Activated naive CD4-positive, alpha-beta T cell treated with anti-CD3 and anti-CD28 coated beads, Interleukin-2, amount 50 U/mL, for 72 hours (primary cell): Measurements from ENCODE around the gene ATXN10. TPM values are rescaled to one million over a fixed set of nuclear protein-coding genes. Genes with fewer than 3 reads are reported as not detected.
"Not testable (repeated sequence)": the region's sequence is repeated elsewhere in the genome, so short reads cannot be mapped to it uniquely, and the experiment has no call there.

Source experiments
- ATAC-seq, 2 donors: fragments of 150-1000 bp; cut with Tn5 transposase; 2 replicates each; pipeline ENCODE4 v1.10.0; 2021; ENCODE audit warnings: mild to moderate bottlenecking in 2 of 2, moderate library complexity in 2 of 2
- DNase-seq, 2 donors: peaks; one replicate each; pipeline ENCODE4 v3.0.0; 2021 to 2022; ENCODE audit warnings: low spot score in 2 of 2
- H3K27ac Mint-ChIP-seq, 2 donors: one replicate each; pipeline ENCODE4 v1.8.0; 2022; ENCODE audit warnings: mild to moderate bottlenecking in 2 of 2, mixed read lengths in 2 of 2
- H3K36me3 Mint-ChIP-seq, 2 donors: one replicate each; pipeline ENCODE4 v1.8.0; 2022; ENCODE audit warnings: mixed read lengths in 2 of 2
- H3K9me3 Mint-ChIP-seq, 2 donors: one replicate each; pipeline ENCODE4 v1.8.0; 2022; ENCODE audit warnings: mixed read lengths in 2 of 2
- total RNA-seq, 2 donors: library from RNA; stranded (reverse); gene quantifications; one replicate each; pipeline ENCODE4 v1.2.3, GENCODE V29; 2022

ATXN10 gene
- total RNA-seq, 2 donors from 2014 or later, result 60.1 to 90.7 TPM

- no peak overlapping the region for H3K27ac Mint-ChIP-seq
- DNase-seq (no peak), ATAC-seq (no peak)
- peaks cover 4 to 11% of the 10 kb centered on the region in 2 donors for H3K36me3 Mint-ChIP-seq
- no peaks in the 10 kb centered on the region for H3K9me3 Mint-ChIP-seq
Measured at GRCh38 chr22:45686004-45686403, 14.4 kb downstream of the ATXN10 start.

- no peak for ATAC-seq
- Mint-ChIP-seq H3K9me3 (no peaks in the 10 kb centered on the region), H3K36me3 (peaks cover 4 to 15% of the 10 kb centered on the region in 2 donors), H3K27ac (no peak overlapping the region)
- no peak for DNase-seq
Measured at GRCh38 chr22:45686836-45687235, 15.2 kb downstream of the ATXN10 start.

GRCh38 chr22:45688600-45689080, 17.0 kb downstream of the ATXN10 start:
- ATAC-seq (no peak), DNase-seq (no peak)
- Mint-ChIP-seq H3K36me3 (peaks cover 9 to 15% of the 10 kb centered on the region in 2 donors), H3K27ac (no peak overlapping the region), H3K9me3 (no peaks in the 10 kb centered on the region)

GRCh38 chr22:45689211-45689610, 17.6 kb downstream of the ATXN10 start:
- Mint-ChIP-seq H3K36me3 (peaks cover 9 to 15% of the 10 kb centered on the region in 2 donors), H3K9me3 (no peaks in the 10 kb centered on the region), H3K27ac (no peak overlapping the region)
- DNase-seq (no peak), ATAC-seq (no peak)

GRCh38 chr22:45690008-45690407, 18.4 kb downstream of the ATXN10 start:
- H3K9me3 Mint-ChIP-seq, result no peaks in the 10 kb centered on the region
- peaks cover 9 to 15% of the 10 kb centered on the region in 2 donors for H3K36me3 Mint-ChIP-seq
- DNase-seq, result no peak
- peak overlapping the region in 1 of 2 donors; percentile 44 for H3K27ac Mint-ChIP-seq
- ATAC-seq, result no peak

GRCh38 chr22:45692549-45692948, 20.9 kb downstream of the ATXN10 start:
- Mint-ChIP-seq H3K9me3 (no peaks in the 10 kb centered on the region), H3K27ac (no peak overlapping the region), H3K36me3 (peaks cover 9 to 15% of the 10 kb centered on the region in 2 donors)
- ATAC-seq, result no peak
- DNase-seq, result no peak

- DNase-seq (no peak), ATAC-seq (no peak)
- Mint-ChIP-seq H3K36me3 (peaks cover 9 to 15% of the 10 kb centered on the region in 2 donors), H3K27ac (no peak overlapping the region), H3K9me3 (no peaks in the 10 kb centered on the region)
Measured at GRCh38 chr22:45693835-45694234, 22.2 kb downstream of the ATXN10 start.

- DNase-seq (no peak), ATAC-seq (no peak)
- H3K36me3 Mint-ChIP-seq, result peaks cover 2 to 11% of the 10 kb centered on the region in 2 donors
- no peaks in the 10 kb centered on the region for H3K9me3 Mint-ChIP-seq
- H3K27ac Mint-ChIP-seq, result no peak overlapping the region
Measured at GRCh38 chr22:45696227-45696626, 24.6 kb downstream of the ATXN10 start.

- no peak overlapping the region for H3K27ac Mint-ChIP-seq
- peaks cover 6 to 22% of the 10 kb centered on the region in 2 donors for H3K36me3 Mint-ChIP-seq
- no peak for ATAC-seq
- H3K9me3 Mint-ChIP-seq, result no peaks in the 10 kb centered on the region
- DNase-seq, result no peak
Measured at GRCh38 chr22:45698094-45698493, 26.5 kb downstream of the ATXN10 start.

GRCh38 chr22:45702981-45703380, 31.3 kb downstream of the ATXN10 start:
- Mint-ChIP-seq H3K9me3 (no peaks in the 10 kb centered on the region), H3K36me3 (peaks cover 20 to 36% of the 10 kb centered on the region in 2 donors), H3K27ac (no peak overlapping the region)
- ATAC-seq, result no peak
- DNase-seq, result no peak

GRCh38 chr22:45703758-45704157, 32.1 kb downstream of the ATXN10 start:
- peak overlapping the region in 1 of 2 donors; percentile 61 for H3K27ac Mint-ChIP-seq
- H3K36me3 Mint-ChIP-seq, result peaks cover 24 to 40% of the 10 kb centered on the region in 2 donors
- DNase-seq, result no peak
- no peak for ATAC-seq
- H3K9me3 Mint-ChIP-seq, result no peaks in the 10 kb centered on the region

- H3K27ac Mint-ChIP-seq, result no peak overlapping the region
- no peaks in the 10 kb centered on the region for H3K9me3 Mint-ChIP-seq
- DNase-seq (no peak), ATAC-seq (no peak)
- H3K36me3 Mint-ChIP-seq, result peaks cover 31 to 44% of the 10 kb centered on the region in 2 donors
Measured at GRCh38 chr22:45704648-45705047, 33.0 kb downstream of the ATXN10 start.

GRCh38 chr22:45707605-45708004, 36.0 kb downstream of the ATXN10 start:
- H3K36me3 Mint-ChIP-seq, result peaks cover 31% of the 10 kb centered on the region in 2 donors
- no peaks in the 10 kb centered on the region for H3K9me3 Mint-ChIP-seq
- no peak for DNase-seq
- no peak overlapping the region for H3K27ac Mint-ChIP-seq
- no peak for ATAC-seq

GRCh38 chr22:45708145-45708544, 36.5 kb downstream of the ATXN10 start:
- Mint-ChIP-seq H3K27ac (no peak overlapping the region), H3K9me3 (no peaks in the 10 kb centered on the region), H3K36me3 (peaks cover 26% of the 10 kb centered on the region in 2 donors)
- DNase-seq, result no peak
- ATAC-seq, result no peak

GRCh38 chr22:45709060-45709739, 37.6 kb downstream of the ATXN10 start:
- DNase-seq, result no peak
- peaks cover 15% of the 10 kb centered on the region in 2 donors for H3K36me3 Mint-ChIP-seq
- H3K9me3 Mint-ChIP-seq, result no peaks in the 10 kb centered on the region
- peak in 1 of 2 donors; percentile 88 for ATAC-seq
- H3K27ac Mint-ChIP-seq, result peak overlapping the region; percentile 1 to 62

- ATAC-seq, result peak in 1 of 2 donors; percentile 86
- DNase-seq, result no peak
- peaks cover 14% of the 10 kb centered on the region in 2 donors for H3K36me3 Mint-ChIP-seq
- no peaks in the 10 kb centered on the region for H3K9me3 Mint-ChIP-seq
- peak overlapping the region; percentile 1 to 62 for H3K27ac Mint-ChIP-seq
Measured at GRCh38 chr22:45709866-45710265, 38.2 kb downstream of the ATXN10 start.

- no peak for DNase-seq
- no peaks in the 10 kb centered on the region for H3K9me3 Mint-ChIP-seq
- ATAC-seq, result no peak
- H3K27ac Mint-ChIP-seq, result peak overlapping the region in 1 of 2 donors; percentile 62
- peaks cover 14 to 16% of the 10 kb centered on the region in 2 donors for H3K36me3 Mint-ChIP-seq
Measured at GRCh38 chr22:45710469-45710868, 38.8 kb downstream of the ATXN10 start.

- not testable (repeated sequence) for ATAC-seq, H3K9me3 Mint-ChIP-seq, H3K27ac Mint-ChIP-seq, DNase-seq, H3K36me3 Mint-ChIP-seq
Measured at GRCh38 chr22:45714390-45714789, 42.8 kb downstream of the ATXN10 start.
